GM23338 (cell line): ENCODE measurements around the gene EVI5L. TPM values are rescaled to one million over a fixed set of nuclear protein-coding genes. Genes with fewer than 3 reads are reported as not detected.

Source experiments
- ATAC-seq: fragments of 200-7000 bp; cut with Tn5 transposase; 3 replicates; pipeline ENCODE4 v1.9.1; 2020
- DNase-seq: peaks from one replicate; pipeline ENCODE4 v3.0.0-alpha.2; 2015; ENCODE audit warnings: low spot score
- H2AFZ ChIP-seq: fragments of 200-600 bp; sonication (generic); 2 replicates; pipeline ENCODE4 v1.8.0; 2016; ENCODE audit warnings: antibody characterized with exemption, mild to moderate bottlenecking, moderate library complexity
- H3F3A ChIP-seq: fragments of 200-600 bp; sonication (generic); replicated peaks from 2 replicates; pipeline ENCODE4 v1.8.0; 2017; ENCODE audit warnings: antibody characterized with exemption, mixed run types, low read depth
- H3K27ac ChIP-seq: fragments of 200-600 bp; sonication (generic); 2 replicates; pipeline ENCODE4 v1.6.1; 2016; ENCODE audit warnings: low read depth
- H3K27me3 ChIP-seq: fragments of 200-600 bp; sonication (generic); 2 replicates; pipeline ENCODE4 v1.8.0; 2016; ENCODE audit warnings: mild to moderate bottlenecking, mixed run types, moderate library complexity; ENCODE audit not compliant: insufficient read depth
- H3K36me3 ChIP-seq: fragments of 200-600 bp; sonication (generic); 2 replicates; pipeline ENCODE4 v1.8.0; 2016; ENCODE audit warnings: mild to moderate bottlenecking; ENCODE audit not compliant: insufficient read depth
- H3K4me1 ChIP-seq: fragments of 200-600 bp; sonication (generic); 2 replicates; pipeline ENCODE4 v1.8.0; 2016; ENCODE audit warnings: mild to moderate bottlenecking, moderate library complexity; ENCODE audit not compliant: insufficient read depth
- H3K4me2 ChIP-seq: fragments of 200-600 bp; sonication (generic); 2 replicates; pipeline ENCODE4 v1.7.1; 2017; ENCODE audit warnings: mixed run types
- H3K4me3 ChIP-seq: fragments of 200-600 bp; sonication (generic); 2 replicates; pipeline ENCODE4 v1.6.1; 2016; ENCODE audit warnings: mixed run types
- H3K79me2 ChIP-seq: fragments of 200-600 bp; sonication (generic); replicated peaks from 2 replicates; pipeline ENCODE4 v1.8.0; 2017; ENCODE audit warnings: mild to moderate bottlenecking; ENCODE audit not compliant: insufficient read depth
- H3K9me2 ChIP-seq: fragments of 200-600 bp; sonication (generic); 2 replicates; pipeline ENCODE4 v1.8.0; 2017; ENCODE audit not compliant: insufficient read depth
- H4K20me1 ChIP-seq: fragments of 200-600 bp; sonication (generic); replicated peaks from 2 replicates; pipeline ENCODE4 v1.8.0; 2017; ENCODE audit warnings: mild to moderate bottlenecking; ENCODE audit not compliant: insufficient read depth
- H3K27ac Mint-ChIP-seq: 2 replicates; pipeline ENCODE4 v1.8.0; 2020; ENCODE audit warnings: inconsistent platforms, mild to moderate bottlenecking, moderate library complexity, mixed read lengths
- H3K27me3 Mint-ChIP-seq: 3 replicates; pipeline ENCODE4 v1.8.0; 2022; ENCODE audit warnings: low read depth, mild to moderate bottlenecking, moderate library complexity, mixed read lengths, inconsistent platforms; ENCODE audit not compliant: insufficient read depth, poor library complexity
- H3K36me3 Mint-ChIP-seq: 3 replicates; pipeline ENCODE4 v1.8.0; 2021; ENCODE audit warnings: low read depth, mild to moderate bottlenecking, inconsistent platforms, moderate library complexity, mixed read lengths
- H3K4me1 Mint-ChIP-seq: 3 replicates; pipeline ENCODE4 v1.8.0; 2020; ENCODE audit warnings: mild to moderate bottlenecking, inconsistent platforms, mixed read lengths
- H3K4me3 Mint-ChIP-seq: 3 replicates; pipeline ENCODE4 v1.8.0; 2021; ENCODE audit warnings: moderate library complexity, mild to moderate bottlenecking, inconsistent platforms, mixed read lengths
- H3K9me3 Mint-ChIP-seq: 3 replicates; pipeline ENCODE4 v1.8.0; 2020; ENCODE audit warnings: moderate library complexity, mild to moderate bottlenecking, inconsistent platforms, mixed read lengths
- CREB1 ChIP-seq: fragments of 250-450 bp; sonication (Bioruptor Pico); IDR thresholded peaks from 2 replicates; pipeline ENCODE4 v1.5.0; 2020; ENCODE audit warnings: low read depth, mild to moderate bottlenecking, moderate library complexity
- EZH2 ChIP-seq: fragments of 200-600 bp; sonication (generic); IDR thresholded peaks from one replicate; pipeline ENCODE4 v1.8.0; 2017; ENCODE audit warnings: antibody characterized with exemption, mild to moderate bottlenecking, low read depth; ENCODE audit not compliant: unreplicated experiment
- EZH2phosphoT487 ChIP-seq: fragments of 200-600 bp; sonication (generic); IDR thresholded peaks from one replicate; pipeline ENCODE4 v1.8.1; 2018; ENCODE audit warnings: antibody characterized with exemption; ENCODE audit not compliant: unreplicated experiment
- JUNB ChIP-seq: IDR thresholded peaks from one replicate; pipeline ENCODE4 v1.6.1; 2016; ENCODE audit warnings: antibody characterized with exemption; ENCODE audit not compliant: unreplicated experiment
- NANOG ChIP-seq: IDR thresholded peaks from 2 replicates; pipeline ENCODE4 v1.6.1; 2016; ENCODE audit warnings: antibody characterized with exemption, borderline replicate concordance
- POLR2AphosphoS5 ChIP-seq: IDR thresholded peaks from 2 replicates; pipeline ENCODE4 v1.6.1; 2016; ENCODE audit warnings: antibody characterized with exemption, low read depth
- STAT1 ChIP-seq: IDR thresholded peaks from one replicate; pipeline ENCODE4 v1.6.1; 2016; ENCODE audit warnings: antibody characterized with exemption; ENCODE audit not compliant: unreplicated experiment
- ZNF114 ChIP-seq: fragments of 250-450 bp; sonication (Bioruptor Pico); IDR thresholded peaks from 2 replicates; pipeline ENCODE4 v1.5.0; 2020; ENCODE audit warnings: mild to moderate bottlenecking, moderate library complexity
- ZNF331 ChIP-seq: fragments of 250-450 bp; sonication (Bioruptor Pico); IDR thresholded peaks from 2 replicates; pipeline ENCODE4 v1.5.0; 2020; ENCODE audit warnings: low read depth, mild to moderate bottlenecking, moderate library complexity
- polyA plus RNA-seq: library from polyadenylated mRNA; unstranded; fragments of >200 nt; fragmentation: Nextera tagmentation; extraction: Ambion mirVana; gene quantifications from 2 replicates; pipeline ENCODE4 v1.2.1, GENCODE V29; 2016
- total RNA-seq: library from RNA; depleted of rRNA; stranded (reverse); fragments of >200 nt; shearing (Covaris generic); gene quantifications from 2 replicates; pipeline ENCODE4 v1.2.3, GENCODE V29; 2014
- TF ChIP-seq, protein P1 (sequence below): IDR thresholded peaks from 2 replicates; pipeline ENCODE4 v1.6.1; 2016; ENCODE audit warnings: antibody characterized with exemption
- TF ChIP-seq, protein P2 (sequence below): fragments of 250-450 bp; sonication (Bioruptor Pico); IDR thresholded peaks from 2 replicates; pipeline ENCODE4 v1.5.0; 2020; ENCODE audit warnings: mild to moderate bottlenecking, moderate library complexity
- TF ChIP-seq, protein P3 (sequence below): IDR thresholded peaks from one replicate; pipeline ENCODE4 v1.6.1; 2018; ENCODE audit warnings: antibody characterized with exemption; ENCODE audit not compliant: unreplicated experiment
- TF ChIP-seq, protein P4 (sequence below), 2 experiments: fragments of 200-600 bp in 1 of 2; sonication (generic) in 1 of 2; conservative IDR thresholded peaks; 2 replicates each; pipeline versions ENCODE4 v1.5.1 to v1.6.1; 2016 to 2017; ENCODE audit warnings: antibody characterized with exemption in 2 of 2, low read depth in 2 of 2, mild to moderate bottlenecking in 2 of 2, moderate library complexity in 1 of 2

The EVI5L gene
- total and polyA plus RNA-seq, 2 experiments from 2014 or later = 4.5 to 16.2 TPM

DNA sequence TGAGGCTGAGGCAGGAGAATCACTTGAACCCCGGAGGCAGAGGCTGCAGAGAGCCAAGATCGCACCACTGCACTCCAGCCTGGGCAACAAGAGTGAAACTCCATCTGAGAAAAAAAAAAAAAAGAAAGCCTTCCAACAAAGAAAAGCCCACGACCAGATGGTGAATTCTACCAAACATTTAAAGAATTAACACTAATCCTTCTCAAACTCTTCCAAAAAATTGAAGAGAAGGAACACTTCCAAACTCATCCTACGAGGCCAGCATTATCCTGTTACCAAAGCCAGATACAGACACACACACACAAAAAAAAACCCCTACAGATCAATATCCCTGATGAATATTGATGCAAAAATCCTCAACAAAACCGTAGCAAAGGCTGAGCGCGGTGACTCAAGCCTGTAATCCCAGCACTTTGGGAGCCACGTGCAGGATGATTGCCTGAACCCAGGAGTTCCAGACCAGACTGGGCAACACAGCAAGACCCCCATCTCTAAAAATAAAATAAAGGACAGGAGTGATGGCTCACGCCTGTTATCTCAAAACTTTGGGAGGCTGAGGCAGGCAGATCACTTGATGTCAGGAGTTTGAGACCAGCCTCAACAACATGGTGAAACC, 6.2 kb upstream of the EVI5L start:
- H3K36me3 Mint-ChIP-seq = no peaks in the 10 kb centered on the region
- H3K27ac Mint-ChIP-seq = no peak overlapping the region
- H3K4me1 Mint-ChIP-seq = no peaks in the 10 kb centered on the region
- no peaks in the 10 kb centered on the region for H4K20me1 ChIP-seq
- H3K4me3 Mint-ChIP-seq = no peak overlapping the region; the same call in 2 of the 3 replicates
- H3K4me1 ChIP-seq = no peaks in the 10 kb centered on the region
- no peaks in the 10 kb centered on the region for H3K79me2 ChIP-seq
- peaks cover 24% of the 10 kb centered on the region for H3K27me3 Mint-ChIP-seq
- TF ChIP-seq STAT1 = no peak
- no peak for TF ChIP-seq EZH2
- no peak for TF ChIP-seq JUNB
- TF ChIP-seq, protein P1, sequence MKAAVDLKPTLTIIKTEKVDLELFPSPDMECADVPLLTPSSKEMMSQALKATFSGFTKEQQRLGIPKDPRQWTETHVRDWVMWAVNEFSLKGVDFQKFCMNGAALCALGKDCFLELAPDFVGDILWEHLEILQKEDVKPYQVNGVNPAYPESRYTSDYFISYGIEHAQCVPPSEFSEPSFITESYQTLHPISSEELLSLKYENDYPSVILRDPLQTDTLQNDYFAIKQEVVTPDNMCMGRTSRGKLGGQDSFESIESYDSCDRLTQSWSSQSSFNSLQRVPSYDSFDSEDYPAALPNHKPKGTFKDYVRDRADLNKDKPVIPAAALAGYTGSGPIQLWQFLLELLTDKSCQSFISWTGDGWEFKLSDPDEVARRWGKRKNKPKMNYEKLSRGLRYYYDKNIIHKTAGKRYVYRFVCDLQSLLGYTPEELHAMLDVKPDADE = no peak
- no peak for TF ChIP-seq NANOG
- TF ChIP-seq, protein P2, sequence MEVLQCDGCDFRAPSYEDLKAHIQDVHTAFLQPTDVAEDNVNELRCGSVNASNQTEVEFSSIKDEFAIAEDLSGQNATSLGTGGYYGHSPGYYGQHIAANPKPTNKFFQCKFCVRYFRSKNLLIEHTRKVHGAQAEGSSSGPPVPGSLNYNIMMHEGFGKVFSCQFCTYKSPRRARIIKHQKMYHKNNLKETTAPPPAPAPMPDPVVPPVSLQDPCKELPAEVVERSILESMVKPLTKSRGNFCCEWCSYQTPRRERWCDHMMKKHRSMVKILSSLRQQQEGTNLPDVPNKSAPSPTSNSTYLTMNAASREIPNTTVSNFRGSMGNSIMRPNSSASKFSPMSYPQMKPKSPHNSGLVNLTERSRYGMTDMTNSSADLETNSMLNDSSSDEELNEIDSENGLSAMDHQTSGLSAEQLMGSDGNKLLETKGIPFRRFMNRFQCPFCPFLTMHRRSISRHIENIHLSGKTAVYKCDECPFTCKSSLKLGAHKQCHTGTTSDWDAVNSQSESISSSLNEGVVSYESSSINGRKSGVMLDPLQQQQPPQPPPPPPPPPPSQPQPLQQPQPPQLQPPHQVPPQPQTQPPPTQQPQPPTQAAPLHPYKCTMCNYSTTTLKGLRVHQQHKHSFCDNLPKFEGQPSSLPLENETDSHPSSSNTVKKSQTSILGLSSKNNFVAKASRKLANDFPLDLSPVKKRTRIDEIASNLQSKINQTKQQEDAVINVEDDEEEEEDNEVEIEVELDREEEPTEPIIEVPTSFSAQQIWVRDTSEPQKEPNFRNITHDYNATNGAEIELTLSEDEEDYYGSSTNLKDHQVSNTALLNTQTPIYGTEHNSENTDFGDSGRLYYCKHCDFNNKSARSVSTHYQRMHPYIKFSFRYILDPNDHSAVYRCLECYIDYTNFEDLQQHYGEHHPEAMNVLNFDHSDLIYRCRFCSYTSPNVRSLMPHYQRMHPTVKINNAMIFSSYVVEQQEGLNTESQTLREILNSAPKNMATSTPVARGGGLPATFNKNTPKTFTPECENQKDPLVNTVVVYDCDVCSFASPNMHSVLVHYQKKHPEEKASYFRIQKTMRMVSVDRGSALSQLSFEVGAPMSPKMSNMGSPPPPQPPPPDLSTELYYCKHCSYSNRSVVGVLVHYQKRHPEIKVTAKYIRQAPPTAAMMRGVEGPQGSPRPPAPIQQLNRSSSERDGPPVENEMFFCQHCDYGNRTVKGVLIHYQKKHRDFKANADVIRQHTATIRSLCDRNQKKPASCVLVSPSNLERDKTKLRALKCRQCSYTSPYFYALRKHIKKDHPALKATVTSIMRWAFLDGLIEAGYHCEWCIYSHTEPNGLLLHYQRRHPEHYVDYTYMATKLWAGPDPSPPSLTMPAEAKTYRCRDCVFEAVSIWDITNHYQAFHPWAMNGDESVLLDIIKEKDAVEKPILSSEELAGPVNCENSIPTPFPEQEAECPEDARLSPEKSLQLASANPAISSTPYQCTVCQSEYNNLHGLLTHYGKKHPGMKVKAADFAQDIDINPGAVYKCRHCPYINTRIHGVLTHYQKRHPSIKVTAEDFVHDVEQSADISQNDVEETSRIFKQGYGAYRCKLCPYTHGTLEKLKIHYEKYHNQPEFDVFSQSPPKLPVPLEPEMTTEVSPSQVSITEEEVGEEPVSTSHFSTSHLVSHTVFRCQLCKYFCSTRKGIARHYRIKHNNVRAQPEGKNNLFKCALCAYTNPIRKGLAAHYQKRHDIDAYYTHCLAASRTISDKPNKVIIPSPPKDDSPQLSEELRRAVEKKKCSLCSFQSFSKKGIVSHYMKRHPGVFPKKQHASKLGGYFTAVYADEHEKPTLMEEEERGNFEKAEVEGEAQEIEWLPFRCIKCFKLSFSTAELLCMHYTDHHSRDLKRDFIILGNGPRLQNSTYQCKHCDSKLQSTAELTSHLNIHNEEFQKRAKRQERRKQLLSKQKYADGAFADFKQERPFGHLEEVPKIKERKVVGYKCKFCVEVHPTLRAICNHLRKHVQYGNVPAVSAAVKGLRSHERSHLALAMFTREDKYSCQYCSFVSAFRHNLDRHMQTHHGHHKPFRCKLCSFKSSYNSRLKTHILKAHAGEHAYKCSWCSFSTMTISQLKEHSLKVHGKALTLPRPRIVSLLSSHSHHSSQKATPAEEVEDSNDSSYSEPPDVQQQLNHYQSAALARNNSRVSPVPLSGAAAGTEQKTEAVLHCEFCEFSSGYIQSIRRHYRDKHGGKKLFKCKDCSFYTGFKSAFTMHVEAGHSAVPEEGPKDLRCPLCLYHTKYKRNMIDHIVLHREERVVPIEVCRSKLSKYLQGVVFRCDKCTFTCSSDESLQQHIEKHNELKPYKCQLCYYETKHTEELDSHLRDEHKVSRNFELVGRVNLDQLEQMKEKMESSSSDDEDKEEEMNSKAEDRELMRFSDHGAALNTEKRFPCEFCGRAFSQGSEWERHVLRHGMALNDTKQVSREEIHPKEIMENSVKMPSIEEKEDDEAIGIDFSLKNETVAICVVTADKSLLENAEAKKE (CRISPR knock-in tag) = no peak
- TF ChIP-seq POLR2AphosphoS5 = no peak
- TF ChIP-seq, protein P3, sequence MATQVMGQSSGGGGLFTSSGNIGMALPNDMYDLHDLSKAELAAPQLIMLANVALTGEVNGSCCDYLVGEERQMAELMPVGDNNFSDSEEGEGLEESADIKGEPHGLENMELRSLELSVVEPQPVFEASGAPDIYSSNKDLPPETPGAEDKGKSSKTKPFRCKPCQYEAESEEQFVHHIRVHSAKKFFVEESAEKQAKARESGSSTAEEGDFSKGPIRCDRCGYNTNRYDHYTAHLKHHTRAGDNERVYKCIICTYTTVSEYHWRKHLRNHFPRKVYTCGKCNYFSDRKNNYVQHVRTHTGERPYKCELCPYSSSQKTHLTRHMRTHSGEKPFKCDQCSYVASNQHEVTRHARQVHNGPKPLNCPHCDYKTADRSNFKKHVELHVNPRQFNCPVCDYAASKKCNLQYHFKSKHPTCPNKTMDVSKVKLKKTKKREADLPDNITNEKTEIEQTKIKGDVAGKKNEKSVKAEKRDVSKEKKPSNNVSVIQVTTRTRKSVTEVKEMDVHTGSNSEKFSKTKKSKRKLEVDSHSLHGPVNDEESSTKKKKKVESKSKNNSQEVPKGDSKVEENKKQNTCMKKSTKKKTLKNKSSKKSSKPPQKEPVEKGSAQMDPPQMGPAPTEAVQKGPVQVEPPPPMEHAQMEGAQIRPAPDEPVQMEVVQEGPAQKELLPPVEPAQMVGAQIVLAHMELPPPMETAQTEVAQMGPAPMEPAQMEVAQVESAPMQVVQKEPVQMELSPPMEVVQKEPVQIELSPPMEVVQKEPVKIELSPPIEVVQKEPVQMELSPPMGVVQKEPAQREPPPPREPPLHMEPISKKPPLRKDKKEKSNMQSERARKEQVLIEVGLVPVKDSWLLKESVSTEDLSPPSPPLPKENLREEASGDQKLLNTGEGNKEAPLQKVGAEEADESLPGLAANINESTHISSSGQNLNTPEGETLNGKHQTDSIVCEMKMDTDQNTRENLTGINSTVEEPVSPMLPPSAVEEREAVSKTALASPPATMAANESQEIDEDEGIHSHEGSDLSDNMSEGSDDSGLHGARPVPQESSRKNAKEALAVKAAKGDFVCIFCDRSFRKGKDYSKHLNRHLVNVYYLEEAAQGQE = no peak
- TF ChIP-seq EZH2phosphoT487 = no peak
- TF ChIP-seq, protein P4, sequence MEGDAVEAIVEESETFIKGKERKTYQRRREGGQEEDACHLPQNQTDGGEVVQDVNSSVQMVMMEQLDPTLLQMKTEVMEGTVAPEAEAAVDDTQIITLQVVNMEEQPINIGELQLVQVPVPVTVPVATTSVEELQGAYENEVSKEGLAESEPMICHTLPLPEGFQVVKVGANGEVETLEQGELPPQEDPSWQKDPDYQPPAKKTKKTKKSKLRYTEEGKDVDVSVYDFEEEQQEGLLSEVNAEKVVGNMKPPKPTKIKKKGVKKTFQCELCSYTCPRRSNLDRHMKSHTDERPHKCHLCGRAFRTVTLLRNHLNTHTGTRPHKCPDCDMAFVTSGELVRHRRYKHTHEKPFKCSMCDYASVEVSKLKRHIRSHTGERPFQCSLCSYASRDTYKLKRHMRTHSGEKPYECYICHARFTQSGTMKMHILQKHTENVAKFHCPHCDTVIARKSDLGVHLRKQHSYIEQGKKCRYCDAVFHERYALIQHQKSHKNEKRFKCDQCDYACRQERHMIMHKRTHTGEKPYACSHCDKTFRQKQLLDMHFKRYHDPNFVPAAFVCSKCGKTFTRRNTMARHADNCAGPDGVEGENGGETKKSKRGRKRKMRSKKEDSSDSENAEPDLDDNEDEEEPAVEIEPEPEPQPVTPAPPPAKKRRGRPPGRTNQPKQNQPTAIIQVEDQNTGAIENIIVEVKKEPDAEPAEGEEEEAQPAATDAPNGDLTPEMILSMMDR (conservative IDR thresholded peaks at IDR 0.05; ENCODE audit: low read depth in 2 of 2) = no peak
- TF ChIP-seq ZNF114 (CRISPR knock-in tag) = no peak
- no peak for TF ChIP-seq CREB1 (CRISPR knock-in tag)
- TF ChIP-seq ZNF331 (CRISPR knock-in tag) = no peak
- H3K36me3 ChIP-seq = no peaks in the 10 kb centered on the region
- H3K27me3 ChIP-seq = 0 out of 2 replicates have a peak, but pooled peaks cover 4% of the 10 kb centered on the region
- no peak for ATAC-seq
- H3K4me3 ChIP-seq = no peak overlapping the region
- DNase-seq = no peak
- peak overlapping the region; percentile 48 for H2AFZ ChIP-seq
- H3K27ac ChIP-seq = no peak overlapping the region
- no peak overlapping the region for H3K4me2 ChIP-seq
- no peaks in the 10 kb centered on the region for H3K9me2 ChIP-seq
- peaks cover 3% of the 10 kb centered on the region; the same call in 2 of the 3 replicates for H3K9me3 Mint-ChIP-seq
- no peaks in the 10 kb centered on the region for H3F3A ChIP-seq
